Transverse colon (tissue), 3 donors: Measurements from ENCODE around the gene LSM6.

Source experiments
- EP300 ChIP-seq: sonication (generic); formaldehyde crosslinking; IDR thresholded peaks from one replicate; pipeline ENCODE4 v1.6.1; 2017; ENCODE audit warnings: antibody characterized with exemption, low read depth
- TF ChIP-seq, protein P1 (sequence below), 5 experiments: fragments of 200-600 bp in 3 of 5; fragments of 450-650 bp in 2 of 5; sonication (generic) in 3 of 5; IDR thresholded peaks; 1 replicate in 2 of 5; 2 replicates in 3 of 5; pipeline ENCODE4 v1.5.1; 2016 to 2017; ENCODE audit warnings: antibody characterized with exemption in 5 of 5, inconsistent platforms in 3 of 5, mild to moderate bottlenecking in 2 of 5, moderate library complexity in 1 of 5

DNA sequence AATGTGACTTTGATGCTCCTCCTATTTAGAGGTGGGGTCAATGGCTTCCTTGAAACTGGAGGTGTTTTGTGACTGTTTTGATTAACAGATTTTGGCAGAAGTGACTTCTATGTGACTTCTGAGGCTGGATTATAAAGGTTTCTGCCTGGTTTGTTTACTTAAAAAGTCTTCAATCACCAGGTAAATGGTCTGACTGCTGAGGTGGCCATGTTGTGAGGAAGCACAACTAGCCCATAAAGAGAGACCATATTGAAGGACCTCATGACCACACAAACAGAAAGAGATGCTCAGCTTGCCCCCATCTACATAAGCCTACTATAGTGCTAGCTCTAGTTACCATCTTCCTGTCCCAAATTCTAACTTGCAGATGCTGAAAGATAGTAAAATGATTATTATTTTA is 14.3 kb upstream of the LSM6 start:
- no peak for TF ChIP-seq EP300
- TF ChIP-seq, protein P1, sequence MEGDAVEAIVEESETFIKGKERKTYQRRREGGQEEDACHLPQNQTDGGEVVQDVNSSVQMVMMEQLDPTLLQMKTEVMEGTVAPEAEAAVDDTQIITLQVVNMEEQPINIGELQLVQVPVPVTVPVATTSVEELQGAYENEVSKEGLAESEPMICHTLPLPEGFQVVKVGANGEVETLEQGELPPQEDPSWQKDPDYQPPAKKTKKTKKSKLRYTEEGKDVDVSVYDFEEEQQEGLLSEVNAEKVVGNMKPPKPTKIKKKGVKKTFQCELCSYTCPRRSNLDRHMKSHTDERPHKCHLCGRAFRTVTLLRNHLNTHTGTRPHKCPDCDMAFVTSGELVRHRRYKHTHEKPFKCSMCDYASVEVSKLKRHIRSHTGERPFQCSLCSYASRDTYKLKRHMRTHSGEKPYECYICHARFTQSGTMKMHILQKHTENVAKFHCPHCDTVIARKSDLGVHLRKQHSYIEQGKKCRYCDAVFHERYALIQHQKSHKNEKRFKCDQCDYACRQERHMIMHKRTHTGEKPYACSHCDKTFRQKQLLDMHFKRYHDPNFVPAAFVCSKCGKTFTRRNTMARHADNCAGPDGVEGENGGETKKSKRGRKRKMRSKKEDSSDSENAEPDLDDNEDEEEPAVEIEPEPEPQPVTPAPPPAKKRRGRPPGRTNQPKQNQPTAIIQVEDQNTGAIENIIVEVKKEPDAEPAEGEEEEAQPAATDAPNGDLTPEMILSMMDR (IDR thresholded peaks at IDR 0.05) = no peak
